Measurements from ENCODE around the gene METTL15.
"Not testable (repeated sequence)": the region's sequence is repeated elsewhere in the genome, so short reads cannot be mapped to it uniquely, and the experiment has no call there.

Gene METTL15

GRCh38 chr11:28223994-28224393, 115.8 kb downstream of the METTL15 start:
- no peak for DNase-seq

- no peak for DNase-seq
These were observed 119.3 kb downstream of the METTL15 start for GRCh38 chr11:28227460-28227859.

GRCh38 chr11:28228196-28228895, 120.2 kb downstream of the METTL15 start:
- DNase-seq: no peak

- DNase-seq: no peak
These were observed 123.3 kb downstream of the METTL15 start for GRCh38 chr11:28231475-28231874.

- DNase-seq: no peak
These were observed 124.5 kb downstream of the METTL15 start for GRCh38 chr11:28232649-28233048.

- DNase-seq: no peak
These were observed 133.6 kb downstream of the METTL15 start for GRCh38 chr11:28241760-28242159.

GRCh38 chr11:28242596-28242995, 134.4 kb downstream of the METTL15 start:
- no peak for DNase-seq

- no peak for DNase-seq
These were observed 134.9 kb downstream of the METTL15 start for GRCh38 chr11:28243061-28243460.

- DNase-seq: no peak
These were observed 135.4 kb downstream of the METTL15 start for GRCh38 chr11:28243581-28243980.

- no peak for DNase-seq
These were observed 136.9 kb downstream of the METTL15 start for GRCh38 chr11:28245131-28245530.

GRCh38 chr11:28250192-28250591, 142.0 kb downstream of the METTL15 start:
- DNase-seq: no peak

GRCh38 chr11:28251257-28251656, 143.1 kb downstream of the METTL15 start:
- no peak for DNase-seq

GRCh38 chr11:28257761-28258160, 149.6 kb downstream of the METTL15 start:
- no peak for DNase-seq

GRCh38 chr11:28259177-28259843, 151.1 kb downstream of the METTL15 start:
- no peak for DNase-seq

- DNase-seq: no peak
These were observed 160.7 kb downstream of the METTL15 start for GRCh38 chr11:28268925-28269324.

GRCh38 chr11:28269586-28269985, 161.4 kb downstream of the METTL15 start:
- DNase-seq: no peak

- DNase-seq: not testable (repeated sequence)
These were observed 164.1 kb downstream of the METTL15 start for GRCh38 chr11:28272247-28272646.

GRCh38 chr11:28274216-28274615, 166.0 kb downstream of the METTL15 start:
- DNase-seq: no peak

- DNase-seq: no peak
These were observed 176.0 kb downstream of the METTL15 start for GRCh38 chr11:28284196-28284595.

GRCh38 chr11:28289444-28289843, 181.3 kb downstream of the METTL15 start:
- DNase-seq: no peak

GRCh38 chr11:28290995-28291394, 182.8 kb downstream of the METTL15 start:
- DNase-seq: not testable (repeated sequence)

- DNase-seq: no peak
These were observed 188.2 kb downstream of the METTL15 start for GRCh38 chr11:28296426-28296825.

GRCh38 chr11:28298209-28298608, 190.0 kb downstream of the METTL15 start:
- DNase-seq: no peak

GRCh38 chr11:28303477-28304191, 195.4 kb downstream of the METTL15 start:
- DNase-seq: no peak
